Stomach (tissue), 9 donors: ENCODE results near the gene PIGP. TPM values are rescaled to one million over a fixed set of nuclear protein-coding genes. Genes with fewer than 3 reads are reported as not detected.

ENCODE experiments used
- DNase-seq, 2 donors: peaks; one replicate each; pipeline versions ENCODE4 v3.0.0 to v3.0.0-alpha.2; 2013 to 2019
- H3K27ac ChIP-seq, 5 donors: fragments of 200-600 bp in 4 of 5; sonication (generic) in 4 of 5; one replicate each; pipeline ENCODE4 v1.5.1; 2013 to 2019; ENCODE audit warnings: mild to moderate bottlenecking in 1 of 5, moderate library complexity in 1 of 5
- H3K27me3 ChIP-seq, 3 donors: fragments of 200-600 bp; sonication (generic); one replicate each; pipeline ENCODE4 v1.5.1; 2017 to 2019; ENCODE audit warnings: mixed run types in 1 of 3
- H3K36me3 ChIP-seq, 4 donors: fragments of 200-600 bp; sonication (generic); 1 replicate in 3 of 4; 2 replicates in 1 of 4; pipeline ENCODE4 v1.5.1; 2016 to 2019
- H3K4me1 ChIP-seq, 4 donors: fragments of 200-600 bp; sonication (generic); one replicate each; pipeline ENCODE4 v1.5.1; 2016 to 2019
- H3K4me3 ChIP-seq, 4 donors: fragments of 200-600 bp; sonication (generic) in 3 of 4; one replicate each; pipeline ENCODE4 v1.5.1; 2016 to 2019; ENCODE audit warnings: mild to moderate bottlenecking in 1 of 4
- H3K9me3 ChIP-seq, 4 donors: fragments of 200-600 bp; sonication (generic); one replicate each; pipeline ENCODE4 v1.5.1; 2016 to 2019
- EP300 ChIP-seq: sonication (generic); formaldehyde crosslinking; IDR thresholded peaks from one replicate; pipeline ENCODE4 v1.6.1; 2017; ENCODE audit warnings: antibody characterized with exemption
- POLR2A ChIP-seq, 4 donors: fragments of 450-650 bp; IDR thresholded peaks; one replicate each; pipeline ENCODE4 v1.6.1; 2016; ENCODE audit warnings: antibody characterized with exemption in 4 of 4, control low read depth in 2 of 4, mild to moderate bottlenecking in 1 of 4, moderate library complexity in 1 of 4
- POLR2AphosphoS5 ChIP-seq, 3 donors: sonication (generic); formaldehyde crosslinking; IDR thresholded peaks; one replicate each; pipeline ENCODE4 v1.6.1; 2016; ENCODE audit warnings: antibody characterized with exemption in 3 of 3
- WGBS, 5 donors: extraction: QIAGEN DNeasy Blood & Tissue Kit in 3 of 5; methylation state at CpG; one replicate each; pipeline versions ENCODE4 v1.1.5 to v1.1.7; 2013 to 2018; 5-methylcytosine and 5-hydroxymethylcytosine counted together
- intact Hi-C: fragments of 100-400 bp; cut with DNase I; formaldehyde crosslinking; loops from one replicate; pipeline ENCODE4 v1.15.1; 2023; ENCODE audit warnings: low total_unique reads
- polyA plus RNA-seq, 3 donors: library from polyadenylated mRNA; stranded (reverse); fragments of 200-250 nt; gene quantifications; one replicate each; pipeline ENCODE4 v1.2.3, GENCODE V29; 2013
- total RNA-seq, 5 donors: library from RNA; depleted of rRNA; stranded (reverse); fragments of >200 nt; gene quantifications; one replicate each; pipeline versions ENCODE4 v1.1.0 to v1.2.3, GENCODE V29; 2014 to 2016
- TF ChIP-seq, protein P1 (sequence below), 7 experiments: fragments of 450-650 bp in 4 of 7; fragments of 200-600 bp in 3 of 7; sonication (generic) in 3 of 7; IDR thresholded peaks; one replicate each; pipeline ENCODE4 v1.5.1; 2016 to 2019; ENCODE audit warnings: antibody characterized with exemption in 7 of 7, control low read depth in 2 of 7, mild to moderate bottlenecking in 1 of 7
- donor health status: healthy with polysubstance abuse.
- donor health status: Bipolar disorder and iron deficiency.
- donor health status: healthy.

PIGP gene
- total and polyA plus RNA-seq, 8 donors: 7.0 to 115 (median 34.5) TPM

DNA sequence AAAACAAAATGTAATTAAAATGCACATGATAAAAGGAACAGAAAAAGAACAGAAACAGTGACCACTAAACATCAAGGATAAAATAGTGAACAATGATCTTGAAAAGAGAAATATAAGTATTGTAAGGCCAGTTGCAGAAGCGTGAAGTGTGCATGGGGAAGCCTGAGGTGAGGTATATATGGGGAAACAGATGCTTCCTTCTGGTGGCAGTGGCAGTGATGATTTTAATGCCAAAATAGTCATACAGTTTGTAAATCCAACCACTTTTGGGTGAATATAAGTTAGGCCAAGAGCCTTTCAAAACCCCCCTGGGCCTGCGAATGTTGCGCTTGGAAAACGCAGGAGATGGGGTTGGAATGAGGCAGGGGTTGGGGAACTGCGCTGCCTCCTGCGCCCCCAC lies 27.4 kb upstream of the PIGP start:
- H3K4me1 ChIP-seq: no peaks in the 10 kb centered on the region
- no peaks in the 10 kb centered on the region for H3K9me3 ChIP-seq
- DNase-seq: no peak
- H3K27ac ChIP-seq: no peak overlapping the region
- intact Hi-C loops: no loop called here
- WGBS, 5 donors: 93 to 99% (median 98%) methylated on average over 6 of the region's 6 CpGs
- H3K4me3 ChIP-seq: no peak overlapping the region
- H3K27me3 ChIP-seq: no peaks in the 10 kb centered on the region
- peaks cover 12 to 53% (median 51%) of the 10 kb centered on the region in 4 donors for H3K36me3 ChIP-seq
- TF ChIP-seq EP300 (no peak), POLR2A (IDR thresholded peaks at IDR 0.05) (no peak), POLR2AphosphoS5 (IDR thresholded peaks at IDR 0.05) (no peak)

DNA sequence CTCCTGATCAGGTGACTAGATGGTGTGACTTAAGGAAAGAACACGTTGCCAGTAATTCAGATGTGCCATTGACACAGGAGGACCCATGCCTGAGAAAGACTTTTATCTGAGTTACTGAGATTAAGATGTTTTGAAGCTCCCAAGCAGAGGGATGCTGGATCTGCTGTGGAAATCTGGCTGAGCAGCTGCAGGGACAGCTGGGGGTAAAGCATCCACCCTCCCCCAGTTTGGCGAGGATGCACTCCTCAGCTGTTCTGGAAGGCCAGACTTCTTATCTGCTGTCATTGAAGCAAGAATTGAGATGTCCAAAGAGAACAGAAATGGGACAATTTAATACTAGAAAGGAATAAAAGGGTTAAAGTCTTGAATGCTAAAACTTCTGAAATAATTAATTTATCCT lies 25.9 kb upstream of the PIGP start:
- no peaks in the 10 kb centered on the region for H3K4me1 ChIP-seq
- WGBS, 5 donors: 83 to 87% (median 85%) methylated on average over 2 of the region's 2 CpGs
- H3K36me3 ChIP-seq: peaks cover 12 to 66% (median 53%) of the 10 kb centered on the region in 4 donors
- no peak overlapping the region for H3K4me3 ChIP-seq
- no peaks in the 10 kb centered on the region for H3K27me3 ChIP-seq
- intact Hi-C loops: no loop called here
- H3K9me3 ChIP-seq: no peaks in the 10 kb centered on the region
- H3K27ac ChIP-seq: no peak overlapping the region
- no peak for DNase-seq
- TF ChIP-seq POLR2AphosphoS5 (IDR thresholded peaks at IDR 0.05): no peak
- no peak for TF ChIP-seq EP300
- TF ChIP-seq POLR2A (IDR thresholded peaks at IDR 0.05): no peak
- TF ChIP-seq, protein P1, sequence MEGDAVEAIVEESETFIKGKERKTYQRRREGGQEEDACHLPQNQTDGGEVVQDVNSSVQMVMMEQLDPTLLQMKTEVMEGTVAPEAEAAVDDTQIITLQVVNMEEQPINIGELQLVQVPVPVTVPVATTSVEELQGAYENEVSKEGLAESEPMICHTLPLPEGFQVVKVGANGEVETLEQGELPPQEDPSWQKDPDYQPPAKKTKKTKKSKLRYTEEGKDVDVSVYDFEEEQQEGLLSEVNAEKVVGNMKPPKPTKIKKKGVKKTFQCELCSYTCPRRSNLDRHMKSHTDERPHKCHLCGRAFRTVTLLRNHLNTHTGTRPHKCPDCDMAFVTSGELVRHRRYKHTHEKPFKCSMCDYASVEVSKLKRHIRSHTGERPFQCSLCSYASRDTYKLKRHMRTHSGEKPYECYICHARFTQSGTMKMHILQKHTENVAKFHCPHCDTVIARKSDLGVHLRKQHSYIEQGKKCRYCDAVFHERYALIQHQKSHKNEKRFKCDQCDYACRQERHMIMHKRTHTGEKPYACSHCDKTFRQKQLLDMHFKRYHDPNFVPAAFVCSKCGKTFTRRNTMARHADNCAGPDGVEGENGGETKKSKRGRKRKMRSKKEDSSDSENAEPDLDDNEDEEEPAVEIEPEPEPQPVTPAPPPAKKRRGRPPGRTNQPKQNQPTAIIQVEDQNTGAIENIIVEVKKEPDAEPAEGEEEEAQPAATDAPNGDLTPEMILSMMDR (IDR thresholded peaks at IDR 0.05): no peak

DNA sequence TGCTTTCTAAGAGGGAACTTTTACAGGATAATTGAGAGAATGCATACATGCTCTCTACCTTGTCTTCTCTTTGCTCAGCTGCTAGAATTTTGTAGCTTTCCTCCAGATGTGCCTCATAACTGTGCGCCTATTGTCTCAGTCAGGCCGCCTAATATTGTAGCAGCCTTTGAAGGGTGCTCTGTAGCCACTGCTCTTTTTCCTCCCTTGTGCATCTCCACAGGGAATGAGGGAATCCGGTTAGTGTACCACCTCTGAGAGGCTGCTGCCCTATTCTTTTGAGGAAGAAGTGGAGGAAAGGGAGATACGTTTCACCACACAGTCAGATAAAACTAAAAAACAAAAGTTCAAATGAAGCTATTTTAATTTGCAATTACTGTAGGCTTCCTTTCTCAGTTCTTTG lies 22.9 kb upstream of the PIGP start:
- TF ChIP-seq, protein P1 (IDR thresholded peaks at IDR 0.05): no peak
- Histone ChIP-seq H3K27me3 (no peaks in the 10 kb centered on the region), H3K4me1 (no peaks in the 10 kb centered on the region), H3K27ac (no peak overlapping the region), H3K4me3 (no peak overlapping the region), H3K9me3 (no peaks in the 10 kb centered on the region), H3K36me3 (peaks cover 12 to 82% (median 59%) of the 10 kb centered on the region in 4 donors)
- 91 to 97% (median 97%) methylated on average over 4 of the region's 4 CpGs for WGBS, 5 donors
- no peak for DNase-seq
- intact Hi-C loops: no loop called here

DNA sequence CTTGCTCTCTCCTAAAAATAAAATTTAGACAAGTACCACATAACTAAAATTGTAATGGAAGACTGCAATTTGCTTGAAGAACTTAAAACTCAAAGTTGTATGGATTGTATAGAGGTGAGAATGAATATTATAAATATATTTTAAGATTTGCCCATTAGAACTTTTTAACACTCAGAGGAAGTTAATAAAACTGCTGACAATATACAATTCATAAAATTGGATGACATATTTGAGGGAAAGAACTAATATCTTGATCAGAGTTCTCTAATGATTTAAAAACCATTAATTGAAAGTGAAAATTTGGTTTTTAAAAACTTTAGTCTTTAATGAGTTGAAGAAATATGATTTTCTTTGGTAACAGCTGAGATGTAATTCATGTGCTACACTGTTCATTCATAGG lies 21.1 kb upstream of the PIGP start:
- H3K9me3 ChIP-seq: no peaks in the 10 kb centered on the region
- no peak for DNase-seq
- intact Hi-C loops: no loop called here
- no peak overlapping the region for H3K4me3 ChIP-seq
- TF ChIP-seq, protein P1 (IDR thresholded peaks at IDR 0.05): no peak
- TF ChIP-seq POLR2AphosphoS5 (IDR thresholded peaks at IDR 0.05) (no peak), POLR2A (IDR thresholded peaks at IDR 0.05) (no peak), EP300 (no peak)
- H3K4me1 ChIP-seq: no peaks in the 10 kb centered on the region
- peaks cover 12 to 80% (median 51%) of the 10 kb centered on the region in 4 donors for H3K36me3 ChIP-seq
- H3K27ac ChIP-seq: no peak overlapping the region
- H3K27me3 ChIP-seq: no peaks in the 10 kb centered on the region

DNA sequence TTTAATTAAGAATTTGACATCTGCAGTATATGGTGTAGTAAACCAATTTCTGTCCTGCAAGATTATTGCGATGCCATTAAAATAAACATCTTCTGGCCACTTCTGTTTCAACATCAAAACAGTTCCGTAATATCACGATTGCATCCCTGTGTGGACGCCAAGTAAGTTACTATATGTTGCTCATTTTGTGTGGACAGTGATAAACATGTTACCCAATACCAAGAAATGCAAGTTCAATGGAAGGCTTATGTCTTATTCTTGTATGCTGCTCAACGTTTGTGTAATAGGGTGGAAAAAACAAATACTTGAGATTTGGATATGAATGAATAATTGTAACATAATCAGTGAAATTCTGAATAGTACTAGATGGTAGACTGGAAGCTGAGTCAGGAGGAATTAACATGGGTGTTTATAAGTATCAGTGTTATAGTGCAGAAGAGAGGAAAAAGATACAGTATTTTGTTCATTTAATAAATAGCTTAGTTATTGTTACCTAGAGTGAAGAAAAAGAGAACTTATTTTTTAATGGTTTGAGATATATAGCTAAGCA lies 15.4 kb upstream of the PIGP start:
- WGBS, 5 donors: 59 to 66% (median 59%) methylated on average over 5 of the region's 5 CpGs
- Histone ChIP-seq H3K27ac (no peak overlapping the region), H3K36me3 (peaks cover 0 to 28% (median 19%) of the 10 kb centered on the region in 4 donors), H3K4me3 (no peak overlapping the region), H3K27me3 (no peaks in the 10 kb centered on the region), H3K4me1 (peaks cover 0 to 33% (median 12%) of the 10 kb centered on the region in 4 donors), H3K9me3 (no peaks in the 10 kb centered on the region)
- intact Hi-C loops: no loop called here
- DNase-seq: no peak
- no peak for TF ChIP-seq POLR2AphosphoS5 (IDR thresholded peaks at IDR 0.05)
- TF ChIP-seq EP300: no peak
- TF ChIP-seq, protein P1 (IDR thresholded peaks at IDR 0.05): no peak
- no peak for TF ChIP-seq POLR2A (IDR thresholded peaks at IDR 0.05)
